Liver (tissue), 9 donors: Measurements from ENCODE around the gene FREM2. TPM values are rescaled to one million over a fixed set of nuclear protein-coding genes. Genes with fewer than 3 reads are reported as not detected.

Experiments used
- DNase-seq: peaks from one replicate; pipeline ENCODE4 v3.0.0-alpha.2; 2017; ENCODE audit warnings: low spot score
- H3K27ac ChIP-seq, 2 donors: one replicate each; pipeline ENCODE4 v1.7.0; 2013; ENCODE audit warnings: inconsistent platforms in 2 of 2, low read length in 2 of 2, control low read depth in 1 of 2, low read depth in 1 of 2, mild to moderate bottlenecking in 1 of 2
- H3K27me3 ChIP-seq, 4 donors: one replicate each; pipeline versions ENCODE4 v1.6.1 to v1.7.0; 2013; ENCODE audit warnings: low read length in 3 of 4, inconsistent platforms in 1 of 4, mild to moderate bottlenecking in 1 of 4, moderate library complexity in 1 of 4; ENCODE audit not compliant: control insufficient read depth in 4 of 4, insufficient read depth in 4 of 4
- H3K36me3 ChIP-seq, 4 donors: one replicate each; pipeline versions ENCODE4 v1.6.1 to v1.7.0; 2013; ENCODE audit warnings: low read length in 3 of 4, mild to moderate bottlenecking in 3 of 4, low read depth in 1 of 4, moderate library complexity in 1 of 4; ENCODE audit not compliant: control insufficient read depth in 4 of 4, insufficient read depth in 3 of 4
- H3K4me1 ChIP-seq, 4 donors: one replicate each; pipeline versions ENCODE4 v1.6.1 to v1.7.0; 2013; ENCODE audit warnings: low read length in 3 of 4, mild to moderate bottlenecking in 3 of 4, moderate library complexity in 1 of 4; ENCODE audit not compliant: control insufficient read depth in 4 of 4, insufficient read depth in 4 of 4
- H3K4me3 ChIP-seq, 3 donors: one replicate each; pipeline versions ENCODE4 v1.6.1 to v1.7.0; 2013; ENCODE audit warnings: low read length in 3 of 3, control low read depth in 1 of 3, low read depth in 1 of 3, mild to moderate bottlenecking in 1 of 3
- H3K9ac ChIP-seq, 2 donors: one replicate each; pipeline ENCODE4 v1.7.0; 2013; ENCODE audit warnings: low read length in 2 of 2, mild to moderate bottlenecking in 2 of 2, moderate library complexity in 2 of 2, control low read depth in 1 of 2, low read depth in 1 of 2
- H3K9me3 ChIP-seq, 4 donors: one replicate each; pipeline versions ENCODE4 v1.6.1 to v1.7.0; 2013; ENCODE audit warnings: low read length in 3 of 4; ENCODE audit not compliant: control insufficient read depth in 4 of 4
- EGR1 ChIP-seq, 2 donors: IDR thresholded peaks; 2 replicates each; pipeline ENCODE4 v1.6.1; 2016 to 2018; ENCODE audit warnings: antibody characterized with exemption in 2 of 2, low read depth in 2 of 2
- FOXA1 ChIP-seq: IDR thresholded peaks from 2 replicates; pipeline ENCODE4 v1.6.1; 2016; ENCODE audit warnings: antibody characterized with exemption
- FOXA2 ChIP-seq: IDR thresholded peaks from 2 replicates; pipeline ENCODE4 v1.6.1; 2016; ENCODE audit warnings: antibody characterized with exemption
- GABPA ChIP-seq, 2 donors: IDR thresholded peaks in 1 of 2; conservative IDR thresholded peaks in 1 of 2; 2 replicates each; pipeline ENCODE4 v1.6.1; 2016; ENCODE audit warnings: antibody characterized with exemption in 2 of 2, mild to moderate bottlenecking in 1 of 2, moderate library complexity in 1 of 2
- HNF4A ChIP-seq, 2 donors: conservative IDR thresholded peaks; 2 replicates each; pipeline ENCODE4 v1.6.1; 2016; ENCODE audit warnings: antibody characterized with exemption in 2 of 2, mild to moderate bottlenecking in 2 of 2
- HNF4G ChIP-seq: IDR thresholded peaks from 2 replicates; pipeline ENCODE4 v1.6.1; 2016; ENCODE audit warnings: antibody characterized with exemption
- JUND ChIP-seq, 2 donors: IDR thresholded peaks; 2 replicates each; pipeline ENCODE4 v1.6.1; 2016; ENCODE audit warnings: antibody characterized with exemption in 2 of 2
- NR2F2 ChIP-seq: IDR thresholded peaks from 2 replicates; pipeline ENCODE4 v1.6.1; 2016; ENCODE audit warnings: antibody characterized with exemption
- RXRA ChIP-seq, 2 donors: IDR thresholded peaks; 2 replicates each; pipeline ENCODE4 v1.6.1; 2017 to 2018; ENCODE audit warnings: antibody characterized with exemption in 2 of 2, mild to moderate bottlenecking in 1 of 2
- SP1 ChIP-seq: IDR thresholded peaks from 2 replicates; pipeline ENCODE4 v1.6.1; 2018; ENCODE audit warnings: antibody characterized with exemption, mild to moderate bottlenecking
- TAF1 ChIP-seq: conservative IDR thresholded peaks from 2 replicates; pipeline ENCODE4 v1.6.1; 2016; ENCODE audit warnings: antibody characterized with exemption, mild to moderate bottlenecking
- WGBS: extraction: QIAGEN DNeasy Blood & Tissue Kit; methylation state at CpG from one replicate; pipeline ENCODE4 v1.1.7; 2013; 5-methylcytosine and 5-hydroxymethylcytosine counted together
- polyA plus RNA-seq, 2 donors: library from polyadenylated mRNA; stranded (reverse) in 1 of 2; unstranded in 1 of 2; fragments of 200-250 nt in 1 of 2; fragments of >200 nt in 1 of 2; fragmentation: Nextera tagmentation in 1 of 2; extraction: Ambion mirVana in 1 of 2; gene quantifications; one replicate each; pipeline versions ENCODE4 v1.2.1 to v1.2.3, GENCODE V29; 2013 to 2015
- total RNA-seq, 2 donors: library from RNA; depleted of rRNA; stranded (reverse); fragments of >200 nt; gene quantifications; one replicate each; pipeline ENCODE4 v1.2.3, GENCODE V29; 2014
- TF ChIP-seq, protein P1 (sequence below): IDR thresholded peaks from 2 replicates; pipeline ENCODE4 v1.6.1; 2016; ENCODE audit warnings: antibody characterized with exemption
- TF ChIP-seq, protein P2 (sequence below): IDR thresholded peaks from 2 replicates; pipeline ENCODE4 v1.6.1; 2016; ENCODE audit warnings: antibody characterized with exemption, mild to moderate bottlenecking
- TF ChIP-seq, protein P3 (sequence below): IDR thresholded peaks from 2 replicates; pipeline ENCODE4 v1.6.1; 2016; ENCODE audit warnings: antibody characterized with exemption
- TF ChIP-seq, protein P4 (sequence below): IDR thresholded peaks from 2 replicates; pipeline ENCODE4 v1.6.1; 2016; ENCODE audit warnings: antibody characterized with exemption
- TF ChIP-seq, protein P5 (sequence below): fragments of 150-350 bp; IDR thresholded peaks from 2 replicates; pipeline ENCODE4 v1.5.1; 2017; ENCODE audit warnings: improper control_type of control experiment, low read depth, low read length; ENCODE audit not compliant: missing input control
- donor health status: healthy.
- donor health status: healthy.
- donor health status: healthy.
- donor health status: healthy.
- donor health status: healthy.

FREM2 gene
- total and polyA plus RNA-seq, 4 donors: 0.17 to 1.7 (median 0.37) TPM

DNA sequence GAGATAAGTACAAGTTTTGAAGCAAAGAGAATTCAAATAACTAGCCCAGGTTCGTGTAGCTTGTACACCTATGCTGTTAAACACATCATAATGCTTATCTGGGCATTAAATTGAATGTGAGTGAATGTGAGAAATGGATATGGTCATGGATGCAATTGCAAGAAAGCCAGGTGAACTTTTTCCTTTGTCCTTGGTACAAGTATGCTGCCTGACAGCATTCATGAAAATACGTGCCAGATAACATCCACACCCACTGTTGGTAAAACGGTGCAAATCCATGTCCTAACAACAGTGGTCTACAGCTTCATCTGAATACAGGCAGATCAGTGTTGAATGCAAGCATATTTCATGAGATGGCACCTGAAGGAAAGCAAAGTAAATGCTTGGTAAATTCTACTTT lies 181.5 kb downstream of the FREM2 start:
- Histone ChIP-seq H3K4me1 (peaks cover 0 to 12% (median 5%) of the 10 kb centered on the region in 4 donors), H3K9me3 (no peaks in the 10 kb centered on the region), H3K9ac (no peak overlapping the region), H3K36me3 (no peaks in the 10 kb centered on the region), H3K4me3 (no peak overlapping the region), H3K27me3 (no peaks in the 10 kb centered on the region), H3K27ac (no peak overlapping the region)
- TF ChIP-seq, protein P1, sequence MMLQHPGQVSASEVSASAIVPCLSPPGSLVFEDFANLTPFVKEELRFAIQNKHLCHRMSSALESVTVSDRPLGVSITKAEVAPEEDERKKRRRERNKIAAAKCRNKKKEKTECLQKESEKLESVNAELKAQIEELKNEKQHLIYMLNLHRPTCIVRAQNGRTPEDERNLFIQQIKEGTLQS: no peak
- TF ChIP-seq FOXA1 (no peak), EGR1 (IDR thresholded peaks at IDR 0.05; ENCODE audit: low read depth in 2 of 2) (no peak), RXRA (IDR thresholded peaks at IDR 0.05) (no peak), NR2F2 (no peak), HNF4G (no peak), FOXA2 (no peak), TAF1 (no peak), SP1 (no peak), GABPA (IDR thresholded peaks at IDR 0.05 in 1 of 2, conservative IDR thresholded peaks at IDR 0.05 in 1 of 2) (no peak), JUND (IDR thresholded peaks at IDR 0.05) (no peak), HNF4A (conservative IDR thresholded peaks at IDR 0.05) (no peak)
- TF ChIP-seq, protein P2, sequence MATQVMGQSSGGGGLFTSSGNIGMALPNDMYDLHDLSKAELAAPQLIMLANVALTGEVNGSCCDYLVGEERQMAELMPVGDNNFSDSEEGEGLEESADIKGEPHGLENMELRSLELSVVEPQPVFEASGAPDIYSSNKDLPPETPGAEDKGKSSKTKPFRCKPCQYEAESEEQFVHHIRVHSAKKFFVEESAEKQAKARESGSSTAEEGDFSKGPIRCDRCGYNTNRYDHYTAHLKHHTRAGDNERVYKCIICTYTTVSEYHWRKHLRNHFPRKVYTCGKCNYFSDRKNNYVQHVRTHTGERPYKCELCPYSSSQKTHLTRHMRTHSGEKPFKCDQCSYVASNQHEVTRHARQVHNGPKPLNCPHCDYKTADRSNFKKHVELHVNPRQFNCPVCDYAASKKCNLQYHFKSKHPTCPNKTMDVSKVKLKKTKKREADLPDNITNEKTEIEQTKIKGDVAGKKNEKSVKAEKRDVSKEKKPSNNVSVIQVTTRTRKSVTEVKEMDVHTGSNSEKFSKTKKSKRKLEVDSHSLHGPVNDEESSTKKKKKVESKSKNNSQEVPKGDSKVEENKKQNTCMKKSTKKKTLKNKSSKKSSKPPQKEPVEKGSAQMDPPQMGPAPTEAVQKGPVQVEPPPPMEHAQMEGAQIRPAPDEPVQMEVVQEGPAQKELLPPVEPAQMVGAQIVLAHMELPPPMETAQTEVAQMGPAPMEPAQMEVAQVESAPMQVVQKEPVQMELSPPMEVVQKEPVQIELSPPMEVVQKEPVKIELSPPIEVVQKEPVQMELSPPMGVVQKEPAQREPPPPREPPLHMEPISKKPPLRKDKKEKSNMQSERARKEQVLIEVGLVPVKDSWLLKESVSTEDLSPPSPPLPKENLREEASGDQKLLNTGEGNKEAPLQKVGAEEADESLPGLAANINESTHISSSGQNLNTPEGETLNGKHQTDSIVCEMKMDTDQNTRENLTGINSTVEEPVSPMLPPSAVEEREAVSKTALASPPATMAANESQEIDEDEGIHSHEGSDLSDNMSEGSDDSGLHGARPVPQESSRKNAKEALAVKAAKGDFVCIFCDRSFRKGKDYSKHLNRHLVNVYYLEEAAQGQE: no peak
- TF ChIP-seq, protein P3, sequence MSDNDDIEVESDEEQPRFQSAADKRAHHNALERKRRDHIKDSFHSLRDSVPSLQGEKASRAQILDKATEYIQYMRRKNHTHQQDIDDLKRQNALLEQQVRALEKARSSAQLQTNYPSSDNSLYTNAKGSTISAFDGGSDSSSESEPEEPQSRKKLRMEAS: no peak
- TF ChIP-seq, protein P4, sequence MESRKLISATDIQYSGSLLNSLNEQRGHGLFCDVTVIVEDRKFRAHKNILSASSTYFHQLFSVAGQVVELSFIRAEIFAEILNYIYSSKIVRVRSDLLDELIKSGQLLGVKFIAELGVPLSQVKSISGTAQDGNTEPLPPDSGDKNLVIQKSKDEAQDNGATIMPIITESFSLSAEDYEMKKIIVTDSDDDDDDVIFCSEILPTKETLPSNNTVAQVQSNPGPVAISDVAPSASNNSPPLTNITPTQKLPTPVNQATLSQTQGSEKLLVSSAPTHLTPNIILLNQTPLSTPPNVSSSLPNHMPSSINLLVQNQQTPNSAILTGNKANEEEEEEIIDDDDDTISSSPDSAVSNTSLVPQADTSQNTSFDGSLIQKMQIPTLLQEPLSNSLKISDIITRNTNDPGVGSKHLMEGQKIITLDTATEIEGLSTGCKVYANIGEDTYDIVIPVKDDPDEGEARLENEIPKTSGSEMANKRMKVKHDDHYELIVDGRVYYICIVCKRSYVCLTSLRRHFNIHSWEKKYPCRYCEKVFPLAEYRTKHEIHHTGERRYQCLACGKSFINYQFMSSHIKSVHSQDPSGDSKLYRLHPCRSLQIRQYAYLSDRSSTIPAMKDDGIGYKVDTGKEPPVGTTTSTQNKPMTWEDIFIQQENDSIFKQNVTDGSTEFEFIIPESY: no peak
- TF ChIP-seq, protein P5, sequence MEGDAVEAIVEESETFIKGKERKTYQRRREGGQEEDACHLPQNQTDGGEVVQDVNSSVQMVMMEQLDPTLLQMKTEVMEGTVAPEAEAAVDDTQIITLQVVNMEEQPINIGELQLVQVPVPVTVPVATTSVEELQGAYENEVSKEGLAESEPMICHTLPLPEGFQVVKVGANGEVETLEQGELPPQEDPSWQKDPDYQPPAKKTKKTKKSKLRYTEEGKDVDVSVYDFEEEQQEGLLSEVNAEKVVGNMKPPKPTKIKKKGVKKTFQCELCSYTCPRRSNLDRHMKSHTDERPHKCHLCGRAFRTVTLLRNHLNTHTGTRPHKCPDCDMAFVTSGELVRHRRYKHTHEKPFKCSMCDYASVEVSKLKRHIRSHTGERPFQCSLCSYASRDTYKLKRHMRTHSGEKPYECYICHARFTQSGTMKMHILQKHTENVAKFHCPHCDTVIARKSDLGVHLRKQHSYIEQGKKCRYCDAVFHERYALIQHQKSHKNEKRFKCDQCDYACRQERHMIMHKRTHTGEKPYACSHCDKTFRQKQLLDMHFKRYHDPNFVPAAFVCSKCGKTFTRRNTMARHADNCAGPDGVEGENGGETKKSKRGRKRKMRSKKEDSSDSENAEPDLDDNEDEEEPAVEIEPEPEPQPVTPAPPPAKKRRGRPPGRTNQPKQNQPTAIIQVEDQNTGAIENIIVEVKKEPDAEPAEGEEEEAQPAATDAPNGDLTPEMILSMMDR: no peak
- no peak for DNase-seq
- WGBS: 48% methylated on average over 3 of the region's 3 CpGs

DNA sequence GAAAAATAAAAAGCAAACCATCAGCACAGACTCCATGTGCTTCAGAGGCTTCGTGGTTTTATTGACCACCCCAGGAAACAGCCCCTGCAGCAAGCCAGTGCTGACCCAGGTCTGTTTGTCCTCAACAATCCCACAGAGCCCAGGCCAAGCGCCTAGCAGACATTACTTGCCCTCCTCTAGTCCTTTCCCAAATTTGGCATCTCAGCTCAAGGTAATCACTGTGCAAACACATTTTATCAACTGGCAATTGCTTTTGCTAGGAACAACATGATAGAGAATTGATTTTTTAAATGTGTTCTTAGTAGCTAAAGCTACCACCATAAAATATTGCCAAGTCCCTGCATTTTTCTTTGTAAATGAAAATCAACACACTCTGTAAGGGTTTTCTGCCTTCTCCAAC lies 182.0 kb downstream of the FREM2 start:
- H3K27ac ChIP-seq: no peak overlapping the region
- H3K36me3 ChIP-seq: no peaks in the 10 kb centered on the region
- H3K4me1 ChIP-seq: peaks cover 0 to 12% (median 5%) of the 10 kb centered on the region in 4 donors
- H3K4me3 ChIP-seq: no peak overlapping the region
- H3K27me3 ChIP-seq: no peaks in the 10 kb centered on the region
- TF ChIP-seq RXRA (IDR thresholded peaks at IDR 0.05): no peak
- TF ChIP-seq, protein P5: no peak
- TF ChIP-seq, protein P2: no peak
- 31% methylated on average over 2 of the region's 2 CpGs for WGBS
- no peak overlapping the region for H3K9ac ChIP-seq
- no peaks in the 10 kb centered on the region for H3K9me3 ChIP-seq
- no peak for DNase-seq
